IMR-90 (cell line): ENCODE results near the gene SMIM41. TPM values are rescaled to one million over a fixed set of nuclear protein-coding genes. Genes with fewer than 3 reads are reported as not detected.

Experiments
- ATAC-seq: fragments of 200-7000 bp; cut with Tn5 transposase; 2 replicates; pipeline ENCODE4 v1.9.1; 2020; ENCODE audit warnings: low read depth, mild to moderate bottlenecking, moderate library complexity
- BruUV-seq: library from RNA; stranded (reverse); fragments of 400-500 nt; replicated peaks from 2 replicates; lab custom pipeline; 2021; lab: Mats Ljungman, UMichigan
- CTCF ChIA-PET: fragments of 300-600 bp; formaldehyde crosslinking; extraction: SDS; loops from one replicate; lab custom pipeline; 2021; ENCODE audit warnings: antibody characterized with exemption; lab: Yijun Ruan, JAX
- POLR2A ChIA-PET: fragments of 300-600 bp; sonication (Branson Sonifier 250); formaldehyde crosslinking; loops from one replicate; lab custom pipeline; 2022; ENCODE audit warnings: antibody characterized with exemption; ENCODE audit not compliant: unreplicated experiment; lab: Charles Lee
- DNase-seq: peaks from one replicate; pipeline ENCODE4 v3.0.0; 2013
- H2AFZ ChIP-seq: replicated peaks from 2 replicates; pipeline ENCODE3; 2013; ENCODE audit warnings: low read length, mild to moderate bottlenecking; ENCODE audit not compliant: poor library complexity
- H2AK5ac ChIP-seq: 2 replicates; pipeline ENCODE4 v1.6.1; 2013; ENCODE audit warnings: low read depth, low read length, inconsistent platforms
- H2AK9ac ChIP-seq: replicated peaks from 2 replicates; pipeline ENCODE3; 2013; ENCODE audit warnings: mild to moderate bottlenecking, low read depth, low read length, moderate library complexity; ENCODE audit not compliant: poor library complexity
- H2BK120ac ChIP-seq: 2 replicates; pipeline ENCODE4 v1.6.1; 2013; ENCODE audit warnings: low read depth, low read length, inconsistent platforms
- H2BK15ac ChIP-seq: 3 replicates; pipeline ENCODE4 v1.6.1; 2013; ENCODE audit warnings: low read depth, low read length, inconsistent platforms
- H2BK20ac ChIP-seq: 2 replicates; pipeline ENCODE4 v1.6.1; 2013; ENCODE audit warnings: low read depth, mild to moderate bottlenecking, inconsistent platforms, low read length, moderate library complexity
- H2BK5ac ChIP-seq: 2 replicates; pipeline ENCODE4 v1.6.1; 2013; ENCODE audit warnings: mild to moderate bottlenecking, low read depth, low read length, inconsistent platforms; ENCODE audit not compliant: poor library complexity, severe bottlenecking
- H3K14ac ChIP-seq: replicated peaks from 2 replicates; pipeline ENCODE4 v1.6.1; 2013; ENCODE audit warnings: low read depth, low read length, inconsistent platforms
- H3K18ac ChIP-seq: 2 replicates; pipeline ENCODE4 v1.6.1; 2013; ENCODE audit warnings: low read depth, low read length, control low read depth
- H3K23ac ChIP-seq: 2 replicates; pipeline ENCODE4 v1.6.1; 2013; ENCODE audit warnings: low read depth, low read length, inconsistent platforms
- H3K27ac ChIP-seq: 2 replicates; pipeline ENCODE4 v1.5.1; 2013; ENCODE audit warnings: mild to moderate bottlenecking, control low read depth, low read length; ENCODE audit not compliant: insufficient read depth
- H3K27me3 ChIP-seq: 2 replicates; pipeline ENCODE4 v1.6.1; 2013; ENCODE audit warnings: low read length; ENCODE audit not compliant: control insufficient read depth, insufficient read depth
- H3K36me3 ChIP-seq: 2 replicates; pipeline ENCODE4 v1.6.1; 2013; ENCODE audit warnings: low read length, mixed read lengths; ENCODE audit not compliant: control insufficient read depth, insufficient read depth
- H3K4ac ChIP-seq: 2 replicates; pipeline ENCODE4 v1.6.1; 2013; ENCODE audit warnings: low read depth, low read length, inconsistent platforms
- H3K4me1 ChIP-seq: 2 replicates; pipeline ENCODE4 v1.6.1; 2013; ENCODE audit warnings: low read length, mixed read lengths; ENCODE audit not compliant: control insufficient read depth, insufficient read depth
- H3K4me2 ChIP-seq: 2 replicates; pipeline ENCODE4 v1.6.1; 2013; ENCODE audit warnings: low read depth, mild to moderate bottlenecking, control low read depth, low read length, moderate library complexity
- H3K4me3 ChIP-seq: 2 replicates; pipeline ENCODE4 v1.5.1; 2013; ENCODE audit warnings: low read depth, mild to moderate bottlenecking, control low read depth, low read length, moderate library complexity; ENCODE audit not compliant: insufficient read depth
- H3K56ac ChIP-seq: 2 replicates; pipeline ENCODE4 v1.6.1; 2013; ENCODE audit warnings: low read length, inconsistent platforms; ENCODE audit not compliant: insufficient read depth; ENCODE audit errors: extremely low read depth
- H3K79me1 ChIP-seq, 2 experiments: 2 replicates each; pipeline ENCODE4 v1.6.1; 2013; ENCODE audit warnings: low read length in 2 of 2, inconsistent platforms in 1 of 2, low read depth in 1 of 2
- H3K9ac ChIP-seq: 2 replicates; pipeline ENCODE4 v1.6.1; 2013; ENCODE audit warnings: low read depth, low read length, control low read depth
- H3K9me1 ChIP-seq: 2 replicates; pipeline ENCODE4 v1.6.1; 2013; ENCODE audit warnings: low read length, inconsistent platforms; ENCODE audit not compliant: insufficient read depth
- H3K9me3 ChIP-seq: 2 replicates; pipeline ENCODE4 v1.6.1; 2013; ENCODE audit warnings: low read length; ENCODE audit not compliant: control insufficient read depth, insufficient read depth
- H4K20me1 ChIP-seq: 2 replicates; pipeline ENCODE4 v1.6.1; 2013; ENCODE audit warnings: low read length, inconsistent platforms; ENCODE audit not compliant: insufficient read depth
- H4K5ac ChIP-seq: 2 replicates; pipeline ENCODE4 v1.6.1; 2013; ENCODE audit warnings: mild to moderate bottlenecking, low read depth, low read length, control low read depth
- H4K8ac ChIP-seq, 2 experiments: 2 replicates each; pipeline ENCODE4 v1.6.1; 2013; ENCODE audit warnings: low read depth in 2 of 2, low read length in 2 of 2, control low read depth in 1 of 2, inconsistent platforms in 1 of 2
- H4K91ac ChIP-seq: 2 replicates; pipeline ENCODE4 v1.6.1; 2013; ENCODE audit warnings: low read depth, low read length, inconsistent platforms; ENCODE audit not compliant: insufficient read depth
- CHD1 ChIP-seq: IDR thresholded peaks from 2 replicates; pipeline ENCODE4 v1.6.1; 2012; ENCODE audit warnings: low read depth, low read length, improper control_type of control experiment
- POLR2A ChIP-seq: IDR thresholded peaks from 2 replicates; pipeline ENCODE4 v1.6.1; 2012; ENCODE audit warnings: mild to moderate bottlenecking, low read depth, low read length
- RFX5 ChIP-seq: IDR thresholded peaks from 2 replicates; pipeline ENCODE4 v1.8.0; 2012; ENCODE audit warnings: low read depth, mild to moderate bottlenecking, low read length, moderate library complexity
- WGBS, 2 experiments: methylation state at CpG; one replicate each; pipeline versions ENCODE4 v1.1.5 to v1.1.7; 2013; ENCODE audit warnings: missing lambda C conversion rate in 2 of 2; ENCODE audit not compliant: insufficient read length in 1 of 2; ENCODE audit errors: extremely low coverage in 2 of 2; 5-methylcytosine and 5-hydroxymethylcytosine counted together
- dilution Hi-C: fragments of 300-500 bp; cut with HindIII; formaldehyde crosslinking; loops from one replicate; pipeline ENCODE4 v1.14.3; 2018; ENCODE audit warnings: low sequenced_read_pairs; ENCODE audit not compliant: unreplicated experiment
- in situ Hi-C: fragments of 300-500 bp; cut with MboI; formaldehyde crosslinking; loops from 3 replicates; pipeline ENCODE4 v1.14.3; 2019; ENCODE audit warnings: low sequenced_read_pairs, inconsistent platforms, mixed read lengths
- intact Hi-C: fragments of 100-400 bp; cut with micrococcal nuclease; formaldehyde crosslinking; loops from 2 replicates; pipeline ENCODE4 v1.10.0; 2022
- polyA plus RNA-seq, 3 experiments: library from polyadenylated mRNA; depleted of rRNA; stranded (reverse); fragments of >200 nt; gene quantifications; 2 replicates each; pipeline ENCODE4 v1.2.3, GENCODE V29; 2012; ENCODE audit warnings: low replicate concordance in 1 of 3
- total RNA-seq: library from RNA; depleted of rRNA; stranded (reverse); fragments of >200 nt; gene quantifications from 2 replicates; pipeline ENCODE4 v1.2.3, GENCODE V29; 2012
- TF ChIP-seq, protein P1 (sequence below): fragments of 150-350 bp; IDR thresholded peaks from 2 replicates; pipeline ENCODE4 v1.6.1; 2016; ENCODE audit warnings: low read depth, mild to moderate bottlenecking, low read length, moderate library complexity, borderline replicate concordance
- TF ChIP-seq, protein P2 (sequence below): fragments of 150-350 bp; IDR thresholded peaks from 2 replicates; pipeline ENCODE4 v1.6.1; 2017; ENCODE audit warnings: mild to moderate bottlenecking, antibody characterized with exemption, low read length, low read depth
- TF ChIP-seq, protein P3 (sequence below): conservative IDR thresholded peaks from 2 replicates; pipeline ENCODE4 v1.5.1; 2012; ENCODE audit warnings: mild to moderate bottlenecking, low read depth, low read length, improper control_type of control experiment

The SMIM41 gene
- total and polyA plus RNA-seq, 2 of the 4 experiments (the other 2 are of a cell fraction): not detected

DNA sequence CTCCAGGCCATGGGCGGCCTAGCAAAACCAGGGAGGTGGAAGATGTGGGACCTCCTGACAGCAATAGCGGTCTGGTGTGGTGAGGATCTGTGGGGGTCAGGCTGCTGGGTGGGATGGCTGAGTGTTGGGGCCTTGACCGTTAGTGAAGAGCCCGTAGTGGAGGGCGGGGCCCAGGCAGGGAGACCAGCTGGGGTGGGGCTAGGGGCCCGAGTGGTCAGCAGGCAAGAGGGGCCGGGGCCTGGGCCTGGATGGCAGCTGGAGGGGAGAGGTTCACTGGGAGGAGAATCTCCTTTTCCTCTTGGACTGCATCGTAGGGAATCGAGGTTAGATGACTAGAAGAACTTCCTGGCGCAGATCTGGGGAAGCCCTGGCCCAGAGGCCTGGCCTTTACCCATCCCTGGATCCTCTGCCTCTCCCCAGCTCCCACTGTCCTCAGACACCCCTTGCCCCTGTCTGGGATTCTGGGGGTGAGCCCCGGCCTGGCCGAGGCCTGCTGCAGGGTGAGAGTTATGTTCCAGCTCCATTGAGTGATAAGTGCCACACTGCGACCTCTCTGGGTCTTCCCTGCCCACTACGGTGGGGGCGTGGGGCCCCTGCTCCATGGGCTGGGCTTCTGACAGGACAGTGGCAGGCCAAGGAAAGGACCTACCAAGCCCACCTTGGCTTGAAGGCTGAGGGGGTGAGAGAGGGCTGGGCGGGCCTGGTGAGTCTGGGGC lies 65.2 kb downstream of the SMIM41 start:
- TF ChIP-seq, protein P1, sequence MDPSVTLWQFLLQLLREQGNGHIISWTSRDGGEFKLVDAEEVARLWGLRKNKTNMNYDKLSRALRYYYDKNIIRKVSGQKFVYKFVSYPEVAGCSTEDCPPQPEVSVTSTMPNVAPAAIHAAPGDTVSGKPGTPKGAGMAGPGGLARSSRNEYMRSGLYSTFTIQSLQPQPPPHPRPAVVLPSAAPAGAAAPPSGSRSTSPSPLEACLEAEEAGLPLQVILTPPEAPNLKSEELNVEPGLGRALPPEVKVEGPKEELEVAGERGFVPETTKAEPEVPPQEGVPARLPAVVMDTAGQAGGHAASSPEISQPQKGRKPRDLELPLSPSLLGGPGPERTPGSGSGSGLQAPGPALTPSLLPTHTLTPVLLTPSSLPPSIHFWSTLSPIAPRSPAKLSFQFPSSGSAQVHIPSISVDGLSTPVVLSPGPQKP: no peak
- TF ChIP-seq RFX5 (no peak), POLR2A (no peak), CHD1 (no peak)
- TF ChIP-seq, protein P2, sequence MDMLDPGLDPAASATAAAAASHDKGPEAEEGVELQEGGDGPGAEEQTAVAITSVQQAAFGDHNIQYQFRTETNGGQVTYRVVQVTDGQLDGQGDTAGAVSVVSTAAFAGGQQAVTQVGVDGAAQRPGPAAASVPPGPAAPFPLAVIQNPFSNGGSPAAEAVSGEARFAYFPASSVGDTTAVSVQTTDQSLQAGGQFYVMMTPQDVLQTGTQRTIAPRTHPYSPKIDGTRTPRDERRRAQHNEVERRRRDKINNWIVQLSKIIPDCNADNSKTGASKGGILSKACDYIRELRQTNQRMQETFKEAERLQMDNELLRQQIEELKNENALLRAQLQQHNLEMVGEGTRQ: no peak
- TF ChIP-seq, protein P3, sequence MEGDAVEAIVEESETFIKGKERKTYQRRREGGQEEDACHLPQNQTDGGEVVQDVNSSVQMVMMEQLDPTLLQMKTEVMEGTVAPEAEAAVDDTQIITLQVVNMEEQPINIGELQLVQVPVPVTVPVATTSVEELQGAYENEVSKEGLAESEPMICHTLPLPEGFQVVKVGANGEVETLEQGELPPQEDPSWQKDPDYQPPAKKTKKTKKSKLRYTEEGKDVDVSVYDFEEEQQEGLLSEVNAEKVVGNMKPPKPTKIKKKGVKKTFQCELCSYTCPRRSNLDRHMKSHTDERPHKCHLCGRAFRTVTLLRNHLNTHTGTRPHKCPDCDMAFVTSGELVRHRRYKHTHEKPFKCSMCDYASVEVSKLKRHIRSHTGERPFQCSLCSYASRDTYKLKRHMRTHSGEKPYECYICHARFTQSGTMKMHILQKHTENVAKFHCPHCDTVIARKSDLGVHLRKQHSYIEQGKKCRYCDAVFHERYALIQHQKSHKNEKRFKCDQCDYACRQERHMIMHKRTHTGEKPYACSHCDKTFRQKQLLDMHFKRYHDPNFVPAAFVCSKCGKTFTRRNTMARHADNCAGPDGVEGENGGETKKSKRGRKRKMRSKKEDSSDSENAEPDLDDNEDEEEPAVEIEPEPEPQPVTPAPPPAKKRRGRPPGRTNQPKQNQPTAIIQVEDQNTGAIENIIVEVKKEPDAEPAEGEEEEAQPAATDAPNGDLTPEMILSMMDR: no peak
- Histone ChIP-seq H3K56ac (no peak overlapping the region), H2BK20ac (peak overlapping the region; percentile 100), H3K14ac (peak overlapping the region; percentile 64), H3K27me3 (no peaks in the 10 kb centered on the region), H3K4me1 (peaks cover 40% of the 10 kb centered on the region), H3K23ac (no peak overlapping the region), H3K4ac (peak overlapping the region; percentile 100), H2BK5ac (peak overlapping the region; percentile 99), H2AK9ac (peak overlapping the region; percentile 99), H3K9ac (peak overlapping the region; percentile 30; the same call in 1 of the 2 replicates), H3K79me1 (peaks cover 8 to 26% of the 10 kb centered on the region in 2 experiments; a peak in 3 of 4 replicates), H4K91ac (peak overlapping the region; percentile 100), H4K20me1 (no peaks in the 10 kb centered on the region), H3K9me1 (peaks cover 31% of the 10 kb centered on the region), H4K8ac (peak overlapping the region; percentile 65 to 95), H3K18ac (peak overlapping the region; percentile 64; the same call in 1 of the 2 replicates), H3K36me3 (no peaks in the 10 kb centered on the region), H3K4me2 (no peak overlapping the region), H3K9me3 (no peaks in the 10 kb centered on the region), H2AK5ac (peak overlapping the region; percentile 84), H2AFZ (peak overlapping the region; percentile 80), H3K4me3 (no peak overlapping the region), H4K5ac (peak overlapping the region; percentile 84), H2BK15ac (peak overlapping the region; percentile 93; the same call in 2 of the 3 replicates), H2BK120ac (peak overlapping the region; percentile 100), H3K27ac (peak overlapping the region; percentile 31; the same call in 1 of the 2 replicates)
- ATAC-seq: no peak
- BruUV-seq: no TSS peak
- intact Hi-C loops: loop anchor here (5.0 kb wide), 1 partner anchor 838 kb away; no protein-coding TSS in a partner anchor
- ChIA-PET CTCF (interaction anchor here (1.3 to 1.6 kb wide), 2 partner anchors 120 to 735 kb away, joined by 3 to 9 read pairs; no protein-coding TSS in a partner anchor), POLR2A (no interaction called here)
- dilution Hi-C loops: no loop called here
- no peak for DNase-seq
- WGBS, 2 experiments: 91% methylated on average over 9 of the region's 16 CpGs; no CpG with 5 or more reads in 1 of the 2 experiments
- in situ Hi-C loops: loop anchor here (5.0 kb wide), 1 partner anchor 733 kb away; no protein-coding TSS in a partner anchor
